Liver (tissue), 9 donors: ENCODE data around the gene ARHGDIA. TPM values are rescaled to one million over a fixed set of nuclear protein-coding genes. Genes with fewer than 3 reads are reported as not detected.

Experiments used
- DNase-seq: peaks from one replicate; pipeline ENCODE4 v3.0.0-alpha.2; 2017; ENCODE audit warnings: low spot score
- H3K27ac ChIP-seq, 2 donors: one replicate each; pipeline ENCODE4 v1.7.0; 2013; ENCODE audit warnings: inconsistent platforms in 2 of 2, low read length in 2 of 2, control low read depth in 1 of 2, low read depth in 1 of 2, mild to moderate bottlenecking in 1 of 2
- H3K27me3 ChIP-seq, 4 donors: one replicate each; pipeline versions ENCODE4 v1.6.1 to v1.7.0; 2013; ENCODE audit warnings: low read length in 3 of 4, inconsistent platforms in 1 of 4, mild to moderate bottlenecking in 1 of 4, moderate library complexity in 1 of 4; ENCODE audit not compliant: control insufficient read depth in 4 of 4, insufficient read depth in 4 of 4
- H3K36me3 ChIP-seq, 4 donors: one replicate each; pipeline versions ENCODE4 v1.6.1 to v1.7.0; 2013; ENCODE audit warnings: low read length in 3 of 4, mild to moderate bottlenecking in 3 of 4, low read depth in 1 of 4, moderate library complexity in 1 of 4; ENCODE audit not compliant: control insufficient read depth in 4 of 4, insufficient read depth in 3 of 4
- H3K4me1 ChIP-seq, 4 donors: one replicate each; pipeline versions ENCODE4 v1.6.1 to v1.7.0; 2013; ENCODE audit warnings: low read length in 3 of 4, mild to moderate bottlenecking in 3 of 4, moderate library complexity in 1 of 4; ENCODE audit not compliant: control insufficient read depth in 4 of 4, insufficient read depth in 4 of 4
- H3K4me3 ChIP-seq, 3 donors: one replicate each; pipeline versions ENCODE4 v1.6.1 to v1.7.0; 2013; ENCODE audit warnings: low read length in 3 of 3, control low read depth in 1 of 3, low read depth in 1 of 3, mild to moderate bottlenecking in 1 of 3
- H3K9ac ChIP-seq, 2 donors: one replicate each; pipeline ENCODE4 v1.7.0; 2013; ENCODE audit warnings: low read length in 2 of 2, mild to moderate bottlenecking in 2 of 2, moderate library complexity in 2 of 2, control low read depth in 1 of 2, low read depth in 1 of 2
- H3K9me3 ChIP-seq, 4 donors: one replicate each; pipeline versions ENCODE4 v1.6.1 to v1.7.0; 2013; ENCODE audit warnings: low read length in 3 of 4; ENCODE audit not compliant: control insufficient read depth in 4 of 4
- CTCF ChIP-seq: fragments of 150-350 bp; IDR thresholded peaks from 2 replicates; pipeline ENCODE4 v1.5.1; 2017; ENCODE audit warnings: improper control_type of control experiment, low read depth, low read length; ENCODE audit not compliant: missing input control
- EGR1 ChIP-seq, 2 donors: IDR thresholded peaks; 2 replicates each; pipeline ENCODE4 v1.6.1; 2016 to 2018; ENCODE audit warnings: antibody characterized with exemption in 2 of 2, low read depth in 2 of 2
- FOXA1 ChIP-seq: IDR thresholded peaks from 2 replicates; pipeline ENCODE4 v1.6.1; 2016; ENCODE audit warnings: antibody characterized with exemption
- HNF4A ChIP-seq, 2 donors: conservative IDR thresholded peaks; 2 replicates each; pipeline ENCODE4 v1.6.1; 2016; ENCODE audit warnings: antibody characterized with exemption in 2 of 2, mild to moderate bottlenecking in 2 of 2
- HNF4G ChIP-seq: IDR thresholded peaks from 2 replicates; pipeline ENCODE4 v1.6.1; 2016; ENCODE audit warnings: antibody characterized with exemption
- JUND ChIP-seq, 2 donors: IDR thresholded peaks; 2 replicates each; pipeline ENCODE4 v1.6.1; 2016; ENCODE audit warnings: antibody characterized with exemption in 2 of 2
- MAX ChIP-seq: IDR thresholded peaks from 2 replicates; pipeline ENCODE4 v1.6.1; 2016; ENCODE audit warnings: antibody characterized with exemption
- RAD21 ChIP-seq, 2 donors: IDR thresholded peaks; 2 replicates each; pipeline ENCODE4 v1.6.1; 2016; ENCODE audit warnings: antibody characterized with exemption in 2 of 2, mild to moderate bottlenecking in 2 of 2
- RXRA ChIP-seq, 2 donors: IDR thresholded peaks; 2 replicates each; pipeline ENCODE4 v1.6.1; 2017 to 2018; ENCODE audit warnings: antibody characterized with exemption in 2 of 2, mild to moderate bottlenecking in 1 of 2
- YY1 ChIP-seq: IDR thresholded peaks from 2 replicates; pipeline ENCODE4 v1.6.1; 2016; ENCODE audit warnings: antibody characterized with exemption, mild to moderate bottlenecking
- WGBS: extraction: QIAGEN DNeasy Blood & Tissue Kit; methylation state at CpG from one replicate; pipeline ENCODE4 v1.1.7; 2013; 5-methylcytosine and 5-hydroxymethylcytosine counted together
- polyA plus RNA-seq, 2 donors: library from polyadenylated mRNA; stranded (reverse) in 1 of 2; unstranded in 1 of 2; fragments of 200-250 nt in 1 of 2; fragments of >200 nt in 1 of 2; fragmentation: Nextera tagmentation in 1 of 2; extraction: Ambion mirVana in 1 of 2; gene quantifications; one replicate each; pipeline versions ENCODE4 v1.2.1 to v1.2.3, GENCODE V29; 2013 to 2015
- total RNA-seq, 2 donors: library from RNA; depleted of rRNA; stranded (reverse); fragments of >200 nt; gene quantifications; one replicate each; pipeline ENCODE4 v1.2.3, GENCODE V29; 2014
- TF ChIP-seq, protein P1 (sequence below): IDR thresholded peaks from 2 replicates; pipeline ENCODE4 v1.6.1; 2016; ENCODE audit warnings: antibody characterized with exemption, mild to moderate bottlenecking
- donor health status: healthy.
- donor health status: healthy.
- donor health status: healthy.
- donor health status: healthy.
- donor health status: healthy.

The ARHGDIA gene
- total and polyA plus RNA-seq, 4 donors: 35.5 to 142 (median 75.3) TPM

DNA sequence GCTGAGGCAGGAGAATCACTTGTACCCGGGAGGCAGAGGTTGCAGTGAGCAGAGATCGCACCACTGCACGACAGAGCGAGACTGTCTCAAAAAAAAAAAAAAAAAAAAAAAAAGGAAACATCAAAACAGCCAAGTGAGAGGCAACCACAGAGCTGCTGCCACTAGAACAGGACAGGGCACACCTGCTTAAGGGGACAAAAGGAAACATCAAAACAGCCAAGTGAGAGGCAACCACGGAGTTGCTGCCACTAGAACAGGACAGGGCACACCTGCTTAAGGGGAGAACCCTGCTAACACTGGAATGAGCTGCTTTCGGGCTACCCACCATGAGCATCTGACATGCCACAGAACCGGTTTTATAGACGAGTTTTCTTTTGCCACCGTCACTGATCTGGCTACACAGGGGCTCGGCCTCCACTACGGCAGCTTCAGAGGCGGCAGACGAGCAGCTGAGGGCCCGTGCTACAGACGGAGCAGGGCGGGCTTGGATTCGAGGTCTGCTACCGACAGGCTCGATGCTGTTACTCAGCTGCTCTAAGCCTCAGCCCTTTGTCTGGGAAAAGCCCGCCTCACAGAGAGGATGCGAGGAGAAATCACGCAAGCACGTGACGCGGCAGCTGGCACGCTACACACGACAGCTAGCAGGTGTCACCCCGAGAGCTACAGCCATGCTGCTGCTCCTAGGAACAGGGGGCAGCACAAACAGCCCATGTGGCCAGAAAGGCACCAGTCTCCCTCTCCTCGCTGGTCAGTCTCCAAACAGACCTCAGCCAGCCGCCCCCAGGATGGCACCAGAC lies 12.8 kb downstream of the ARHGDIA start:
- no peak for TF ChIP-seq YY1
- TF ChIP-seq MAX: no peak
- TF ChIP-seq JUND (IDR thresholded peaks at IDR 0.05): no peak
- TF ChIP-seq RAD21 (IDR thresholded peaks at IDR 0.05): no peak
- TF ChIP-seq RXRA (IDR thresholded peaks at IDR 0.05): no peak
- no peak for TF ChIP-seq EGR1 (IDR thresholded peaks at IDR 0.05; ENCODE audit: low read depth in 2 of 2)
- no peak for TF ChIP-seq HNF4G
- TF ChIP-seq FOXA1: no peak
- TF ChIP-seq, protein P1, sequence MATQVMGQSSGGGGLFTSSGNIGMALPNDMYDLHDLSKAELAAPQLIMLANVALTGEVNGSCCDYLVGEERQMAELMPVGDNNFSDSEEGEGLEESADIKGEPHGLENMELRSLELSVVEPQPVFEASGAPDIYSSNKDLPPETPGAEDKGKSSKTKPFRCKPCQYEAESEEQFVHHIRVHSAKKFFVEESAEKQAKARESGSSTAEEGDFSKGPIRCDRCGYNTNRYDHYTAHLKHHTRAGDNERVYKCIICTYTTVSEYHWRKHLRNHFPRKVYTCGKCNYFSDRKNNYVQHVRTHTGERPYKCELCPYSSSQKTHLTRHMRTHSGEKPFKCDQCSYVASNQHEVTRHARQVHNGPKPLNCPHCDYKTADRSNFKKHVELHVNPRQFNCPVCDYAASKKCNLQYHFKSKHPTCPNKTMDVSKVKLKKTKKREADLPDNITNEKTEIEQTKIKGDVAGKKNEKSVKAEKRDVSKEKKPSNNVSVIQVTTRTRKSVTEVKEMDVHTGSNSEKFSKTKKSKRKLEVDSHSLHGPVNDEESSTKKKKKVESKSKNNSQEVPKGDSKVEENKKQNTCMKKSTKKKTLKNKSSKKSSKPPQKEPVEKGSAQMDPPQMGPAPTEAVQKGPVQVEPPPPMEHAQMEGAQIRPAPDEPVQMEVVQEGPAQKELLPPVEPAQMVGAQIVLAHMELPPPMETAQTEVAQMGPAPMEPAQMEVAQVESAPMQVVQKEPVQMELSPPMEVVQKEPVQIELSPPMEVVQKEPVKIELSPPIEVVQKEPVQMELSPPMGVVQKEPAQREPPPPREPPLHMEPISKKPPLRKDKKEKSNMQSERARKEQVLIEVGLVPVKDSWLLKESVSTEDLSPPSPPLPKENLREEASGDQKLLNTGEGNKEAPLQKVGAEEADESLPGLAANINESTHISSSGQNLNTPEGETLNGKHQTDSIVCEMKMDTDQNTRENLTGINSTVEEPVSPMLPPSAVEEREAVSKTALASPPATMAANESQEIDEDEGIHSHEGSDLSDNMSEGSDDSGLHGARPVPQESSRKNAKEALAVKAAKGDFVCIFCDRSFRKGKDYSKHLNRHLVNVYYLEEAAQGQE: no peak
- peaks cover 15 to 26% (median 17%) of the 10 kb centered on the region in 4 donors for H3K36me3 ChIP-seq
- no peak for DNase-seq

GRCh38 chr17:81854974-81855774 lies 16.0 kb downstream of the ARHGDIA start:
- H3K9me3 ChIP-seq: no peaks in the 10 kb centered on the region
- no peak overlapping the region for H3K9ac ChIP-seq
- no peak for DNase-seq
- TF ChIP-seq CTCF (peak; percentile 22), MAX (no peak), HNF4A (conservative IDR thresholded peaks at IDR 0.05) (peak; percentile 25 to 38), RXRA (IDR thresholded peaks at IDR 0.05) (peak; percentile 31 to 66), RAD21 (IDR thresholded peaks at IDR 0.05) (peak; percentile 64 to 73)
- H3K4me3 ChIP-seq: no peak overlapping the region
- H3K4me1 ChIP-seq: peaks cover 4 to 37% (median 32%) of the 10 kb centered on the region in 4 donors
- no peaks in the 10 kb centered on the region for H3K27me3 ChIP-seq
- H3K36me3 ChIP-seq: peaks cover 30 to 47% (median 37%) of the 10 kb centered on the region in 4 donors
- no peak overlapping the region for H3K27ac ChIP-seq
- WGBS: 56% methylated on average over 29 of the region's 29 CpGs

More for the DNA sequence above, 12.8 kb downstream of the ARHGDIA start:
- peak overlapping the region in 1 of 2 donors; percentile 42 for H3K9ac ChIP-seq
- H3K4me3 ChIP-seq: peak overlapping the region; percentile 94
- no peaks in the 10 kb centered on the region for H3K27me3 ChIP-seq
- peak overlapping the region; percentile 17 to 84 for H3K27ac ChIP-seq
- H3K4me1 ChIP-seq: peaks cover 4 to 48% (median 41%) of the 10 kb centered on the region in 4 donors
- H3K9me3 ChIP-seq: no peaks in the 10 kb centered on the region
- WGBS: 62% methylated on average over 30 of the region's 30 CpGs
